ENCODE data around the gene RALGPS1.
"Not testable (repeated sequence)": the region's sequence is repeated elsewhere in the genome, so short reads cannot be mapped to it uniquely, and the experiment has no call there.

The RALGPS1 gene

GRCh38 chr9:127165116-127165515 is 250.5 kb downstream of the RALGPS1 start:
- DNase-seq: no peak

- DNase-seq: no peak
Observed at GRCh38 chr9:127166111-127166510, 251.5 kb downstream of the RALGPS1 start.

- DNase-seq: peak; percentile 73
Observed at GRCh38 chr9:127166651-127167524, 252.3 kb downstream of the RALGPS1 start.

GRCh38 chr9:127167560-127168326 is 253.2 kb downstream of the RALGPS1 start:
- no peak for DNase-seq

GRCh38 chr9:127168756-127169574 is 254.4 kb downstream of the RALGPS1 start:
- no peak for DNase-seq

GRCh38 chr9:127169575-127169883 is 254.9 kb downstream of the RALGPS1 start:
- no peak for DNase-seq

- DNase-seq: no peak
Observed at GRCh38 chr9:127170103-127170502, 255.5 kb downstream of the RALGPS1 start.

GRCh38 chr9:127170652-127171051 is 256.1 kb downstream of the RALGPS1 start:
- DNase-seq: no peak

GRCh38 chr9:127171348-127171747 is 256.8 kb downstream of the RALGPS1 start:
- DNase-seq: not testable (repeated sequence)

- DNase-seq: no peak
Observed at GRCh38 chr9:127172066-127172707, 257.6 kb downstream of the RALGPS1 start.

GRCh38 chr9:127173063-127173462 is 258.5 kb downstream of the RALGPS1 start:
- no peak for DNase-seq

GRCh38 chr9:127174386-127175318 is 260.1 kb downstream of the RALGPS1 start:
- DNase-seq: no peak

GRCh38 chr9:127175319-127175715 is 260.7 kb downstream of the RALGPS1 start:
- no peak for DNase-seq

- no peak for DNase-seq
Observed at GRCh38 chr9:127175764-127176163, 261.2 kb downstream of the RALGPS1 start.

GRCh38 chr9:127176631-127177030 is 262.0 kb downstream of the RALGPS1 start:
- DNase-seq: no peak

- DNase-seq: no peak
Observed at GRCh38 chr9:127177231-127177630, 262.6 kb downstream of the RALGPS1 start.

GRCh38 chr9:127177665-127178265 is 263.2 kb downstream of the RALGPS1 start:
- DNase-seq: no peak

GRCh38 chr9:127178686-127179632 is 264.4 kb downstream of the RALGPS1 start:
- DNase-seq: no peak

- DNase-seq: no peak
Observed at GRCh38 chr9:127179633-127180441, 265.3 kb downstream of the RALGPS1 start.

Measured in NCI-H1436 (cell line).